K562 (cell line): Measurements from ENCODE around the gene GNA14. TPM values are rescaled to one million over a fixed set of nuclear protein-coding genes. Genes with fewer than 3 reads are reported as not detected.

Experiments
- ATAC-seq: fragments of 200-7000 bp; cut with Tn5 transposase; 3 replicates; pipeline ENCODE4 v1.9.1; 2020; ENCODE audit warnings: moderate library complexity
- BruUV-seq: library from RNA; stranded (reverse); fragments of 400-500 nt; replicated peaks from 2 replicates; lab custom pipeline; 2021; lab: Mats Ljungman, UMichigan
- CTCF ChIA-PET: fragments of 300-600 bp; formaldehyde crosslinking; extraction: SDS; loops from one replicate; lab custom pipeline; 2021; ENCODE audit warnings: low intra/inter-chr PET ratio; lab: Yijun Ruan, JAX
- POLR2A ChIA-PET: fragments of 300-600, 350-650 bp; sonication (Branson Sonifier 250); formaldehyde crosslinking; extraction: SDS; loops from one replicate; lab custom pipeline; 2021; ENCODE audit warnings: antibody characterized with exemption, inconsistent platforms; lab: Yijun Ruan, JAX
- DNase-seq, 4 experiments: peaks; one replicate each; pipeline versions ENCODE4 v3.0.0 to v3.0.0-alpha.2; 2011 to 2018; ENCODE audit warnings: low spot score in 3 of 4, mixed read lengths in 3 of 4; ENCODE audit errors: extremely low read depth in 1 of 4
- FAIRE-seq: peaks from 2 replicates; lab custom pipeline; 2011; peaks lifted over from hg19 to GRCh38; lab: Jason Lieb, UNC
- H2AFZ ChIP-seq: 2 replicates; pipeline ENCODE4 v1.6.0; 2011; ENCODE audit warnings: low read depth, low read length, control low read depth, inconsistent platforms
- H3K27ac ChIP-seq: fragments of 200-600 bp; 3 replicates; pipeline ENCODE4 v1.8.0; 2011; ENCODE audit warnings: low read depth, mild to moderate bottlenecking, control low read depth, inconsistent platforms, low read length, moderate library complexity, mixed read lengths; ENCODE audit errors: extremely low read depth
- H3K27me3 ChIP-seq, 2 experiments: fragments of 300-600 bp in 1 of 2; 2 replicates in 1 of 2; 3 replicates in 1 of 2; pipeline versions ENCODE4 v1.6.0 to v1.8.0; 2011; ENCODE audit warnings: inconsistent platforms in 2 of 2, low read length in 2 of 2, mild to moderate bottlenecking in 1 of 2, mixed read lengths in 1 of 2, moderate library complexity in 1 of 2; ENCODE audit not compliant: control insufficient read depth in 2 of 2, insufficient read depth in 2 of 2
- H3K36me3 ChIP-seq: fragments of 300-600 bp; 3 replicates; pipeline ENCODE4 v1.8.0; 2011; ENCODE audit warnings: mild to moderate bottlenecking, low read length, inconsistent platforms; ENCODE audit not compliant: control insufficient read depth, insufficient read depth
- H3K4me1 ChIP-seq, 2 experiments: fragments of 200-600 bp in 1 of 2; replicated peaks in 1 of 2; 2 replicates in 1 of 2; 3 replicates in 1 of 2; pipeline versions ENCODE4 v1.5.1 to v1.8.0; 2011; ENCODE audit warnings: inconsistent platforms in 2 of 2, low read length in 2 of 2, mild to moderate bottlenecking in 1 of 2, mixed read lengths in 1 of 2, moderate library complexity in 1 of 2; ENCODE audit not compliant: control insufficient read depth in 2 of 2, insufficient read depth in 2 of 2
- H3K4me2 ChIP-seq: 2 replicates; pipeline ENCODE4 v1.6.1; 2011; ENCODE audit warnings: low read length, control low read depth, inconsistent platforms, mixed read lengths; ENCODE audit not compliant: insufficient read depth
- H3K4me3 ChIP-seq: fragments of 200-600 bp; sonication (generic), shearing (Covaris generic); 2 replicates; pipeline ENCODE4 v1.5.1; 2016; ENCODE audit warnings: control low read depth, inconsistent platforms
- H3K79me2 ChIP-seq: fragments of 200-600 bp; 3 replicates; pipeline ENCODE4 v1.8.0; 2011; ENCODE audit warnings: low read length, inconsistent platforms; ENCODE audit not compliant: control insufficient read depth, insufficient read depth
- H3K9ac ChIP-seq, 2 experiments: 2 replicates each; pipeline versions ENCODE4 v1.6.0 to v1.6.1; 2011; ENCODE audit warnings: low read depth in 2 of 2, low read length in 2 of 2, control low read depth in 1 of 2, inconsistent platforms in 1 of 2, mild to moderate bottlenecking in 1 of 2, mixed read lengths in 1 of 2; ENCODE audit not compliant: insufficient read depth in 1 of 2
- H3K9me1 ChIP-seq: one replicate; pipeline ENCODE4 v1.6.0; 2011; ENCODE audit warnings: inconsistent platforms, mild to moderate bottlenecking, low read length, moderate library complexity; ENCODE audit not compliant: control insufficient read depth, insufficient read depth
- H3K9me3 ChIP-seq: replicated peaks from 2 replicates; pipeline ENCODE4 v1.5.1; 2011; ENCODE audit warnings: low read depth, low read length, inconsistent platforms; ENCODE audit not compliant: control insufficient read depth, insufficient read depth
- H4K20me1 ChIP-seq: replicated peaks from 2 replicates; pipeline ENCODE4 v1.6.1; 2011; ENCODE audit warnings: low read length, inconsistent platforms, mixed read lengths; ENCODE audit not compliant: control insufficient read depth, insufficient read depth
- ATF3 ChIP-seq, 2 experiments: fragments of 450-650 bp in 1 of 2; sonication (generic) in 1 of 2; formaldehyde crosslinking in 1 of 2; IDR thresholded peaks in 1 of 2; conservative IDR thresholded peaks in 1 of 2; 2 replicates each; pipeline versions ENCODE4 v1.6.1 to v1.8.1; 2016 to 2023; ENCODE audit warnings: mild to moderate bottlenecking in 2 of 2, moderate library complexity in 2 of 2, inconsistent platforms in 1 of 2, missing genetic modification reagents in 1 of 2
- CTBP1 ChIP-seq: fragments of 450-650 bp; IDR thresholded peaks from 2 replicates; pipeline ENCODE4 v1.6.1; 2016; ENCODE audit warnings: borderline replicate concordance
- FOXP1 ChIP-seq: sonication (generic); formaldehyde crosslinking; IDR thresholded peaks from 2 replicates; pipeline ENCODE4 v1.8.0; 2022; ENCODE audit warnings: mild to moderate bottlenecking, missing genetic modification reagents
- FUS ChIP-seq: fragments of 200-400 bp; formaldehyde crosslinking; optimal IDR thresholded peaks from 2 replicates; pipeline ENCODE3; 2017; ENCODE audit warnings: low read depth, low read length
- IRF2 ChIP-seq: sonication (generic); formaldehyde crosslinking; IDR thresholded peaks from 2 replicates; pipeline ENCODE4 v1.8.1; 2022; ENCODE audit warnings: mild to moderate bottlenecking, missing genetic modification reagents
- KAT2B ChIP-seq: IDR thresholded peaks from one replicate; pipeline ENCODE4 v1.6.1; 2012; ENCODE audit warnings: low read depth, mild to moderate bottlenecking, control low read depth, inconsistent platforms, low read length, moderate library complexity
- MED1 ChIP-seq: sonication (generic); formaldehyde crosslinking; IDR thresholded peaks from 2 replicates; pipeline ENCODE4 v1.8.1; 2023; ENCODE audit warnings: missing genetic modification reagents, borderline replicate concordance
- NR2F6 ChIP-seq: fragments of 450-650 bp; formaldehyde crosslinking; IDR thresholded peaks from 2 replicates; pipeline ENCODE4 v1.4.0; 2020; ENCODE audit warnings: mild to moderate bottlenecking
- TEAD1 ChIP-seq, 2 experiments: fragments of 450-650 bp in 1 of 2; sonication (generic) in 1 of 2; formaldehyde crosslinking; IDR thresholded peaks; 2 replicates each; pipeline versions ENCODE4 v1.4.0 to v1.8.0; 2020 to 2022; ENCODE audit warnings: mild to moderate bottlenecking in 2 of 2, missing genetic modification reagents in 1 of 2
- YBX1 ChIP-seq: fragments of 450-650 bp; IDR thresholded peaks from 2 replicates; pipeline ENCODE4 v1.7.1; 2016; ENCODE audit warnings: mild to moderate bottlenecking
- ZBED1 ChIP-seq: IDR thresholded peaks from 2 replicates; pipeline ENCODE4 v1.6.1; 2014
- ZNF449 ChIP-seq: fragments of 250-450 bp; sonication (Bioruptor Pico); IDR thresholded peaks from 2 replicates; pipeline ENCODE4 v1.8.0; 2022; ENCODE audit warnings: moderate library complexity, mild to moderate bottlenecking, inconsistent platforms
- ZNF551 ChIP-seq: fragments of 250-450 bp; sonication (Bioruptor Pico); IDR thresholded peaks from 2 replicates; pipeline ENCODE4 v1.5.0; 2021; ENCODE audit warnings: mild to moderate bottlenecking, moderate library complexity
- ZNF76 ChIP-seq: fragments of 250-450 bp; sonication (Bioruptor Pico); IDR thresholded peaks from 2 replicates; pipeline ENCODE4 v1.4.0; 2020; ENCODE audit warnings: mild to moderate bottlenecking, moderate library complexity, borderline replicate concordance
- ZNF830 ChIP-seq: fragments of 250-450 bp; sonication (Bioruptor Pico); IDR thresholded peaks from 2 replicates; pipeline ENCODE4 v1.5.0; 2021; ENCODE audit warnings: mild to moderate bottlenecking
- WGBS: fragments of 100-300 bp; shearing (Covaris generic); methylation state at CpG from one replicate; pipeline ENCODE4 v1.1.6; 2016; ENCODE audit warnings: low coverage, mixed read lengths; ENCODE audit not compliant: insufficient coverage; ENCODE audit errors: missing lambda C conversion rate; 5-methylcytosine and 5-hydroxymethylcytosine counted together
- in situ Hi-C: fragments of 300-500 bp; cut with MboI; formaldehyde crosslinking; loops from 4 replicates; pipeline ENCODE4 v1.15.0; 2018; ENCODE audit warnings: inconsistent platforms, mixed read lengths
- intact Hi-C: fragments of 100-400 bp; cut with micrococcal nuclease; formaldehyde crosslinking; loops from 2 replicates; pipeline ENCODE4 v1.14.2; 2022
- polyA plus RNA-seq, 8 experiments: library from polyadenylated mRNA; depleted of rRNA in 4 of 8; stranded (reverse) in 5 of 8; unstranded in 3 of 8; fragments of >200 nt; fragmentation: Nextera tagmentation in 2 of 8; fragmentation: Illumina TruSeq in 1 of 8; extraction: Ambion mirVana in 2 of 8; extraction: Trizol in 1 of 8; gene quantifications; 2 replicates each; pipeline versions ENCODE4 v1.2.1 to v1.2.3, GENCODE V29; 2011 to 2014; ENCODE audit warnings: inconsistent platforms in 1 of 8, missing spikeins in 1 of 8
- total RNA-seq, 7 experiments: library from RNA; depleted of rRNA in 6 of 7; stranded (reverse); fragments of >200 nt in 6 of 7; fragmentation: Illumina TruSeq in 2 of 7; extraction: Trizol in 2 of 7; gene quantifications; 2 replicates each; pipeline versions ENCODE4 v1.2.1 to v1.2.3, GENCODE V29; 2011 to 2021; ENCODE audit warnings: low replicate concordance in 1 of 7
- TF ChIP-seq, protein P1 (sequence below): sonication (generic); formaldehyde crosslinking; IDR thresholded peaks from 2 replicates; pipeline ENCODE4 v1.8.1; 2023; ENCODE audit warnings: mild to moderate bottlenecking, missing genetic modification reagents, moderate library complexity
- TF ChIP-seq, protein P2 (sequence below), 3 experiments: fragments of 200-800 bp in 1 of 3; fragments of 250-450 bp in 1 of 3; fragments of 450-650 bp in 1 of 3; sonication (Bioruptor Pico) in 1 of 3; sonication (Bioruptor generic) in 1 of 3; formaldehyde crosslinking in 1 of 3; IDR thresholded peaks; 2 replicates each; pipeline versions ENCODE4 v1.6.1 to v1.8.0; 2016 to 2022; ENCODE audit warnings: mild to moderate bottlenecking in 2 of 3, missing genetic modification characterization in 2 of 3, missing compliant biosample characterization in 1 of 3, moderate library complexity in 1 of 3

GNA14 gene
- total and polyA plus RNA-seq, 9 of the 15 experiments (the other 6 are each of a cell fraction or from before 2014, with no cell fraction given): 0.03 to 0.11 (median 0.03) TPM; not detected in 6

- intact Hi-C loops (no loop called here), in situ Hi-C loops (no loop called here)
- Histone ChIP-seq H3K4me2 (no peak overlapping the region), H4K20me1 (no peaks in the 10 kb centered on the region), H3K4me1 (no peaks in the 10 kb centered on the region), H3K4me3 (no peak overlapping the region), H2AFZ (no peak overlapping the region), H3K27ac (no peak overlapping the region), H3K27me3 (no peaks in the 10 kb centered on the region; a peak in 1 of 5 replicates), H3K9me1 (no peaks in the 10 kb centered on the region), H3K9ac (no peak overlapping the region), H3K36me3 (no peaks in the 10 kb centered on the region), H3K9me3 (no peaks in the 10 kb centered on the region), H3K79me2 (no peaks in the 10 kb centered on the region)
- BruUV-seq: no TSS peak
- 2% methylated on average over 3 of the region's 3 CpGs for WGBS
- POLR2A ChIA-PET: no interaction called here
- ATAC-seq (no peak), FAIRE-seq (no peak), DNase-seq (no peak)
- CTCF ChIA-PET: no interaction called here
- no peak for TF ChIP-seq IRF2 (CRISPR knock-in tag)
- TF ChIP-seq CTBP1: no peak
- no peak for TF ChIP-seq YBX1
- no peak for TF ChIP-seq FUS
- TF ChIP-seq TEAD1 (CRISPR knock-in tag; IDR thresholded peaks at IDR 0.05): no peak
- TF ChIP-seq ATF3 (IDR thresholded peaks at IDR 0.05): no peak
- TF ChIP-seq ATF3 (CRISPR knock-in tag; conservative IDR thresholded peaks at IDR 0.05): no peak
- TF ChIP-seq, protein P1, sequence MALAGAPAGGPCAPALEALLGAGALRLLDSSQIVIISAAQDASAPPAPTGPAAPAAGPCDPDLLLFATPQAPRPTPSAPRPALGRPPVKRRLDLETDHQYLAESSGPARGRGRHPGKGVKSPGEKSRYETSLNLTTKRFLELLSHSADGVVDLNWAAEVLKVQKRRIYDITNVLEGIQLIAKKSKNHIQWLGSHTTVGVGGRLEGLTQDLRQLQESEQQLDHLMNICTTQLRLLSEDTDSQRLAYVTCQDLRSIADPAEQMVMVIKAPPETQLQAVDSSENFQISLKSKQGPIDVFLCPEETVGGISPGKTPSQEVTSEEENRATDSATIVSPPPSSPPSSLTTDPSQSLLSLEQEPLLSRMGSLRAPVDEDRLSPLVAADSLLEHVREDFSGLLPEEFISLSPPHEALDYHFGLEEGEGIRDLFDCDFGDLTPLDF (CRISPR knock-in tag): no peak
- TF ChIP-seq, protein P2, sequence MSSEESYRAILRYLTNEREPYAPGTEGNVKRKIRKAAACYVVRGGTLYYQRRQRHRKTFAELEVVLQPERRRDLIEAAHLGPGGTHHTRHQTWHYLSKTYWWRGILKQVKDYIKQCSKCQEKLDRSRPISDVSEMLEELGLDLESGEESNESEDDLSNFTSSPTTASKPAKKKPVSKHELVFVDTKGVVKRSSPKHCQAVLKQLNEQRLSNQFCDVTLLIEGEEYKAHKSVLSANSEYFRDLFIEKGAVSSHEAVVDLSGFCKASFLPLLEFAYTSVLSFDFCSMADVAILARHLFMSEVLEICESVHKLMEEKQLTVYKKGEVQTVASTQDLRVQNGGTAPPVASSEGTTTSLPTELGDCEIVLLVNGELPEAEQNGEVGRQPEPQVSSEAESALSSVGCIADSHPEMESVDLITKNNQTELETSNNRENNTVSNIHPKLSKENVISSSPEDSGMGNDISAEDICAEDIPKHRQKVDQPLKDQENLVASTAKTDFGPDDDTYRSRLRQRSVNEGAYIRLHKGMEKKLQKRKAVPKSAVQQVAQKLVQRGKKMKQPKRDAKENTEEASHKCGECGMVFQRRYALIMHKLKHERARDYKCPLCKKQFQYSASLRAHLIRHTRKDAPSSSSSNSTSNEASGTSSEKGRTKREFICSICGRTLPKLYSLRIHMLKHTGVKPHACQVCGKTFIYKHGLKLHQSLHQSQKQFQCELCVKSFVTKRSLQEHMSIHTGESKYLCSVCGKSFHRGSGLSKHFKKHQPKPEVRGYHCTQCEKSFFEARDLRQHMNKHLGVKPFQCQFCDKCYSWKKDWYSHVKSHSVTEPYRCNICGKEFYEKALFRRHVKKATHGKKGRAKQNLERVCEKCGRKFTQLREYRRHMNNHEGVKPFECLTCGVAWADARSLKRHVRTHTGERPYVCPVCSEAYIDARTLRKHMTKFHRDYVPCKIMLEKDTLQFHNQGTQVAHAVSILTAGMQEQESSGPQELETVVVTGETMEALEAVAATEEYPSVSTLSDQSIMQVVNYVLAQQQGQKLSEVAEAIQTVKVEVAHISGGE (CRISPR knock-in tag; IDR thresholded peaks at IDR 0.05): no peak
- TF ChIP-seq FOXP1 (CRISPR knock-in tag): no peak
- TF ChIP-seq NR2F6 (CRISPR knock-in tag): no peak
- no peak for TF ChIP-seq ZBED1
- no peak for TF ChIP-seq ZNF76
- no peak for TF ChIP-seq MED1 (CRISPR knock-in tag)
- no peak for TF ChIP-seq ZNF449 (CRISPR knock-in tag)
- TF ChIP-seq ZNF830 (CRISPR knock-in tag): no peak
- no peak for TF ChIP-seq KAT2B
- TF ChIP-seq ZNF551: no peak
Observed at GRCh38 chr9:77508396-77508795, 139.7 kb downstream of the GNA14 start.
